ENCODE results near the gene LSM14B. TPM values are rescaled to one million over a fixed set of nuclear protein-coding genes. Genes with fewer than 3 reads are reported as not detected.
"Not testable (repeated sequence)": the region's sequence is repeated elsewhere in the genome, so short reads cannot be mapped to it uniquely, and the experiment has no call there.

The LSM14B gene
- total RNA-seq, 4 donors from 2014 or later: 23.6 to 38.4 (median 35.3) TPM

GRCh38 chr20:62143957-62144825, 21.9 kb downstream of the LSM14B start:
- no peaks in the 10 kb centered on the region for H3K9me3 ChIP-seq
- H3K36me3 ChIP-seq: peaks cover 0 to 15% of the 10 kb centered on the region in 2 donors
- peak overlapping the region; percentile 96 for H3K4me3 ChIP-seq
- H3K27me3 ChIP-seq: no peaks in the 10 kb centered on the region
- peak overlapping the region; percentile 91 to 100 (median 98) for H3K27ac ChIP-seq
- WGBS, 2 donors (ENCODE audit: low coverage in 1 of 2): 0 to 4% methylated on average over 6 to 7 of the region's 104 CpGs
- TF ChIP-seq POLR2AphosphoS5 (IDR thresholded peaks at IDR 0.05) (peak; percentile 46), EP300 (IDR thresholded peaks at IDR 0.05) (no peak), POLR2A (IDR thresholded peaks at IDR 0.05) (peak; percentile 40)
- TF ChIP-seq, protein P1, sequence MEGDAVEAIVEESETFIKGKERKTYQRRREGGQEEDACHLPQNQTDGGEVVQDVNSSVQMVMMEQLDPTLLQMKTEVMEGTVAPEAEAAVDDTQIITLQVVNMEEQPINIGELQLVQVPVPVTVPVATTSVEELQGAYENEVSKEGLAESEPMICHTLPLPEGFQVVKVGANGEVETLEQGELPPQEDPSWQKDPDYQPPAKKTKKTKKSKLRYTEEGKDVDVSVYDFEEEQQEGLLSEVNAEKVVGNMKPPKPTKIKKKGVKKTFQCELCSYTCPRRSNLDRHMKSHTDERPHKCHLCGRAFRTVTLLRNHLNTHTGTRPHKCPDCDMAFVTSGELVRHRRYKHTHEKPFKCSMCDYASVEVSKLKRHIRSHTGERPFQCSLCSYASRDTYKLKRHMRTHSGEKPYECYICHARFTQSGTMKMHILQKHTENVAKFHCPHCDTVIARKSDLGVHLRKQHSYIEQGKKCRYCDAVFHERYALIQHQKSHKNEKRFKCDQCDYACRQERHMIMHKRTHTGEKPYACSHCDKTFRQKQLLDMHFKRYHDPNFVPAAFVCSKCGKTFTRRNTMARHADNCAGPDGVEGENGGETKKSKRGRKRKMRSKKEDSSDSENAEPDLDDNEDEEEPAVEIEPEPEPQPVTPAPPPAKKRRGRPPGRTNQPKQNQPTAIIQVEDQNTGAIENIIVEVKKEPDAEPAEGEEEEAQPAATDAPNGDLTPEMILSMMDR (IDR thresholded peaks at IDR 0.05): peak in 2 of 4 experiments; percentile 5 to 41
- H3K4me1 ChIP-seq: peaks cover 0 to 75% (median 23%) of the 10 kb centered on the region in 3 donors
- ATAC-seq: peak; percentile 34

DNA sequence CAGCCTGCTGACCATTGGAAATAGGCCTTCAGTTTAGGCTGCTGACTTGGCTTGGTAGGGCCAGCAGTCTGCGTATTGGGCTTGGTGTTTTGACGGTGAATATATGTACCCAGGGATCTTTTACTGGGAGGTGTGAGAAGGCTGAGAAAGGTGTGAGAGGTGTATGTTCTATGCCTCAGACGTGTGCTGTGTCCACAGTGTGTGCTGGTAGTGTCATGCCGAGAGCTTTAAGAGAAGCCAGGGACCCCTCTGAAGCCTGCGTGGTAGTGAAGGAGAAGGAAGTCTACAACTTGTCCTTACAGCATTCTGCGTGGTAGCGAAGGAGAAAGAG, 23.4 kb downstream of the LSM14B start:
- 85 to 93% methylated on average over 4 to 7 of the region's 7 CpGs for WGBS, 2 donors (ENCODE audit: low coverage in 1 of 2)
- TF ChIP-seq POLR2AphosphoS5 (IDR thresholded peaks at IDR 0.05): no peak
- peaks cover 0 to 73% (median 23%) of the 10 kb centered on the region in 3 donors for H3K4me1 ChIP-seq
- H3K27ac ChIP-seq: no peak overlapping the region
- ATAC-seq: no peak
- no peaks in the 10 kb centered on the region for H3K27me3 ChIP-seq
- H3K4me3 ChIP-seq: no peak overlapping the region
- peaks cover 0 to under 1% of the 10 kb centered on the region in 2 donors for H3K36me3 ChIP-seq
- no peaks in the 10 kb centered on the region for H3K9me3 ChIP-seq

DNA sequence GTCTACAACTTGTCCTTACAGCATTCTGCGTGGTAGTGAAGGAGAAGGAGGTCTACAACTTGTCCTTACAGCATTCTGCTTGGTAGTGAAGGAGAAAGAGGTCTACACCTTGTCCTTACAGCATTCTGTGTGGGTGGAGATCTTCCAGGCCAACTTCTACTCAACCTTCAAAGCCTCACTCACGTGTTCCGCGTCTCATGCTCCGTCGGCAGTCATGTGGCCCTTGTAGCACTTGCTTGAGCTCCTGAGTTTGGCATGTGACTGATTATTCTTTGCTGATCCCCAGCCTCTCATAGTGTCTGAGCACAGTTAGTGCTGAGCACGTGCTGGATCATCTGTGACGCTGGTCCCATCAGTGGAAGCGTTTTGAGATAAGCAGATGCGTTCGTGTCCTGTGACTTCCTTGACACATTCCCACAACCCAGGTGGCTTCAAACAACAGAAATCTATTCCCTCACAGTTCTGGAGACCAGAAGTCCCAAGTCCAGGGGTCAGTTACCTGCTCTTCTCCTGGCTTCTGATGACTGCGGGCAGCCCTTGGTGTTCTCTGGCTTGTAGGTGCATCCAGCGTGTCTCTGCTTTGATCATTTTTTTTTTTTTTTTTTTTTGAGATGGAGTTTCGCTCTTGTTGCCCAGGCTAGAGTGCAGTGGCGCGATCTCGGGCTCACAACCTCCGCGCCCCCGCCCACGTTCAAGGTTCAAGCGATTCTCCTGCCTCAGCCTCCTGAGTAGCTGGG, 23.9 kb downstream of the LSM14B start:
- 89 to 93% methylated on average over 9 to 15 of the region's 22 CpGs for WGBS, 2 donors (ENCODE audit: low coverage in 1 of 2)
- no peak for TF ChIP-seq POLR2A (IDR thresholded peaks at IDR 0.05)
- TF ChIP-seq, protein P1 (IDR thresholded peaks at IDR 0.05): no peak
- TF ChIP-seq EP300 (IDR thresholded peaks at IDR 0.05): no peak
- no peak for TF ChIP-seq POLR2AphosphoS5 (IDR thresholded peaks at IDR 0.05)
- H3K4me3 ChIP-seq: no peak overlapping the region
- ATAC-seq: no peak
- no peaks in the 10 kb centered on the region for H3K27me3 ChIP-seq
- no peaks in the 10 kb centered on the region for H3K36me3 ChIP-seq
- peaks cover 0 to 68% (median 18%) of the 10 kb centered on the region in 3 donors for H3K4me1 ChIP-seq
- no peaks in the 10 kb centered on the region for H3K9me3 ChIP-seq
- H3K27ac ChIP-seq: no peak overlapping the region

DNA sequence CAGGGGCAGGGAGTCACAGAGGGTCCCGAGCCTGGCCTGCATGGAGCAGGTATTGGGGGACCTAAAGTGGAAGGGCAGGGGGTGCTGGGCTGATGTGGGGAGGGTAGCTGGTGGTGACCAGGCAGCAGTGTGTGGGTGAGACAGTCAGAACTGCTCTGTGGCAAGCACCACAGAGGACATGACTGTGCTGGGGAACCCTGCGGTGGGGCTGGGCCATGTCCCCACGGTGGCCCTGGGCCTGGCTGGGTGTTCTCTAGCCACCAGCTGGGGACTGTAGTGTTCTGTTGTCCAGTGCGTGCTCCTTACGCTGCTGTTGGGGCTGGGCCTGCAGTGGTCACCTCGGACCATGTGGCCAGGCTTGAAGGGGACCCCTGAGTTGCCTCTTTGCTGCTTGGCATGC, 24.9 kb downstream of the LSM14B start:
- Histone ChIP-seq H3K9me3 (no peaks in the 10 kb centered on the region), H3K27me3 (no peaks in the 10 kb centered on the region), H3K4me1 (peaks cover 0 to 58% (median 10%) of the 10 kb centered on the region in 3 donors), H3K27ac (no peak overlapping the region), H3K36me3 (peaks cover 0 to 2% of the 10 kb centered on the region in 2 donors), H3K4me3 (no peak overlapping the region)
- TF ChIP-seq, protein P1 (IDR thresholded peaks at IDR 0.05): no peak
- TF ChIP-seq EP300 (IDR thresholded peaks at IDR 0.05): no peak
- TF ChIP-seq POLR2A (IDR thresholded peaks at IDR 0.05): no peak
- no peak for TF ChIP-seq POLR2AphosphoS5 (IDR thresholded peaks at IDR 0.05)
- WGBS, 2 donors (ENCODE audit: low coverage in 1 of 2): no CpG with 5 or more reads among the region's 6 CpGs
- no peak for ATAC-seq

GRCh38 chr20:62147528-62147927, 25.3 kb downstream of the LSM14B start:
- no CpG with 5 or more reads among the region's 9 CpGs for WGBS, 2 donors (ENCODE audit: low coverage in 1 of 2)
- Histone ChIP-seq H3K4me3 (no peak overlapping the region), H3K27me3 (no peaks in the 10 kb centered on the region), H3K9me3 (no peaks in the 10 kb centered on the region), H3K36me3 (peaks cover 0 to 4% of the 10 kb centered on the region in 2 donors), H3K4me1 (peaks cover 0 to 56% (median 10%) of the 10 kb centered on the region in 3 donors), H3K27ac (no peak overlapping the region)
- TF ChIP-seq, protein P1 (IDR thresholded peaks at IDR 0.05): no peak
- TF ChIP-seq POLR2AphosphoS5 (IDR thresholded peaks at IDR 0.05): no peak
- no peak for TF ChIP-seq EP300 (IDR thresholded peaks at IDR 0.05)
- ATAC-seq: no peak

- H3K4me3 ChIP-seq, H3K27me3 ChIP-seq, H3K36me3 ChIP-seq, H3K9me3 ChIP-seq, ATAC-seq, H3K27ac ChIP-seq: not testable (repeated sequence)
- no CpG with 5 or more reads among the region's 10 CpGs for WGBS, 2 donors (ENCODE audit: low coverage in 1 of 2)
- H3K4me1 ChIP-seq: peaks cover 0 to 56% (median 10%) of the 10 kb centered on the region in 3 donors
Observed at GRCh38 chr20:62148383-62148782, 26.1 kb downstream of the LSM14B start.
